ENCODE data around the gene AMPD3. TPM values are rescaled to one million over a fixed set of nuclear protein-coding genes. Genes with fewer than 3 reads are reported as not detected.

The AMPD3 gene
- total RNA-seq, 3 donors from 2014 or later: 6.2 to 6.6 (median 6.4) TPM

- H3K27me3 ChIP-seq: no peaks in the 10 kb centered on the region
- intact Hi-C loops (cut with DNase I; ENCODE audit: low total_unique reads): loop anchor here (10.0 kb wide), 1 partner anchor 101 kb away; no protein-coding TSS in a partner anchor
- H3K36me3 ChIP-seq: no peaks in the 10 kb centered on the region
- no peaks in the 10 kb centered on the region for H3K9me3 ChIP-seq
- DNase-seq (ENCODE audit: low spot score in 2 of 2): no peak
- TF ChIP-seq POLR2AphosphoS5 (IDR thresholded peaks at IDR 0.05): no peak
- TF ChIP-seq POLR2A (IDR thresholded peaks at IDR 0.05): no peak
- TF ChIP-seq CTCF (IDR thresholded peaks at IDR 0.05): no peak
- H3K4me3 ChIP-seq: no peak overlapping the region
- H3K27ac ChIP-seq: no peak overlapping the region
- no peaks in the 10 kb centered on the region for H3K4me1 ChIP-seq
Measured at GRCh38 chr11:10515418-10515817, 60.4 kb downstream of the AMPD3 start.

GRCh38 chr11:10518123-10518522 lies 63.1 kb downstream of the AMPD3 start:
- no peaks in the 10 kb centered on the region for H3K4me1 ChIP-seq
- intact Hi-C loops (cut with DNase I; ENCODE audit: low total_unique reads): loop anchor here (10.0 kb wide), 1 partner anchor 103 kb away; no protein-coding TSS in a partner anchor
- no peak for DNase-seq (ENCODE audit: low spot score in 2 of 2)
- H3K4me3 ChIP-seq: no peak overlapping the region
- H3K27me3 ChIP-seq: no peaks in the 10 kb centered on the region
- no peaks in the 10 kb centered on the region for H3K9me3 ChIP-seq
- no peak for TF ChIP-seq POLR2AphosphoS5 (IDR thresholded peaks at IDR 0.05)
- no peak for TF ChIP-seq CTCF (IDR thresholded peaks at IDR 0.05)
- no peak for TF ChIP-seq POLR2A (IDR thresholded peaks at IDR 0.05)
- no peaks in the 10 kb centered on the region for H3K36me3 ChIP-seq
- H3K27ac ChIP-seq: no peak overlapping the region

- DNase-seq (ENCODE audit: low spot score in 2 of 2): no peak
Measured at GRCh38 chr11:10518891-10519290, 63.8 kb downstream of the AMPD3 start.

GRCh38 chr11:10519630-10520029 lies 64.6 kb downstream of the AMPD3 start:
- Histone ChIP-seq H3K4me3 (no peak overlapping the region), H3K36me3 (no peaks in the 10 kb centered on the region), H3K27ac (no peak overlapping the region), H3K4me1 (no peaks in the 10 kb centered on the region), H3K27me3 (no peaks in the 10 kb centered on the region), H3K9me3 (no peaks in the 10 kb centered on the region)
- intact Hi-C loops (cut with DNase I; ENCODE audit: low total_unique reads): loop anchor here (10.0 kb wide), 1 partner anchor 105 kb away; no protein-coding TSS in a partner anchor
- no peak for DNase-seq (ENCODE audit: low spot score in 2 of 2)
- TF ChIP-seq POLR2A (IDR thresholded peaks at IDR 0.05): no peak
- TF ChIP-seq POLR2AphosphoS5 (IDR thresholded peaks at IDR 0.05): no peak
- TF ChIP-seq CTCF (IDR thresholded peaks at IDR 0.05): no peak

More at GRCh38 chr11:10518891-10519290, 63.8 kb downstream of the AMPD3 start:
- Histone ChIP-seq H3K36me3 (no peaks in the 10 kb centered on the region), H3K27me3 (no peaks in the 10 kb centered on the region), H3K9me3 (no peaks in the 10 kb centered on the region), H3K27ac (no peak overlapping the region), H3K4me1 (no peaks in the 10 kb centered on the region), H3K4me3 (no peak overlapping the region)
- TF ChIP-seq CTCF (IDR thresholded peaks at IDR 0.05): no peak
- TF ChIP-seq POLR2A (IDR thresholded peaks at IDR 0.05): no peak
- TF ChIP-seq POLR2AphosphoS5 (IDR thresholded peaks at IDR 0.05): no peak
- intact Hi-C loops (cut with DNase I; ENCODE audit: low total_unique reads): loop anchor here (10.0 kb wide), 1 partner anchor 104 kb away; no protein-coding TSS in a partner anchor

GRCh38 chr11:10520562-10520961 lies 65.5 kb downstream of the AMPD3 start:
- Histone ChIP-seq H3K4me3 (no peak overlapping the region), H3K27ac (no peak overlapping the region), H3K36me3 (no peaks in the 10 kb centered on the region), H3K9me3 (no peaks in the 10 kb centered on the region), H3K27me3 (no peaks in the 10 kb centered on the region), H3K4me1 (no peaks in the 10 kb centered on the region)
- DNase-seq (ENCODE audit: low spot score in 2 of 2): no peak
- TF ChIP-seq CTCF (IDR thresholded peaks at IDR 0.05): no peak
- TF ChIP-seq POLR2A (IDR thresholded peaks at IDR 0.05): no peak
- TF ChIP-seq POLR2AphosphoS5 (IDR thresholded peaks at IDR 0.05): no peak
- intact Hi-C loops (cut with DNase I; ENCODE audit: low total_unique reads): no loop called here
